Gastrocnemius medialis (tissue), 4 donors: ENCODE data around the gene RAPH1. TPM values are rescaled to one million over a fixed set of nuclear protein-coding genes. Genes with fewer than 3 reads are reported as not detected.
A peak's percentile ranks its signal among the peaks of the same experiment; 100 is the strongest.

ENCODE experiments used
- ATAC-seq, 2 donors: fragments of 150-250 bp; one replicate each; pipeline ENCODE4 v1.9.1; 2016
- DNase-seq, 2 donors: peaks; one replicate each; pipeline ENCODE4 v3.0.0-alpha.2; 2019
- H3K27ac ChIP-seq, 4 donors: fragments of 200-600 bp; sonication (generic); 1 replicate in 1 of 4; 2 replicates in 3 of 4; pipeline ENCODE4 v1.5.1; 2016 to 2018; ENCODE audit warnings: mild to moderate bottlenecking in 2 of 4, moderate library complexity in 1 of 4
- H3K27me3 ChIP-seq, 3 donors: fragments of 200-600 bp; sonication (generic) in 2 of 3; 1 replicate in 1 of 3; 2 replicates in 2 of 3; pipeline versions ENCODE4 v1.5.1 to v1.6.0; 2016 to 2019; ENCODE audit warnings: mild to moderate bottlenecking in 1 of 3, moderate library complexity in 1 of 3
- H3K36me3 ChIP-seq, 2 donors: fragments of 200-600 bp; sonication (generic) in 1 of 2; one replicate each; pipeline ENCODE4 v1.5.1; 2017 to 2018
- H3K4me1 ChIP-seq, 2 donors: fragments of 200-600 bp; sonication (generic) in 1 of 2; one replicate each; pipeline ENCODE4 v1.5.1; 2016 to 2017; ENCODE audit warnings: mild to moderate bottlenecking in 2 of 2
- H3K4me3 ChIP-seq, 4 donors: fragments of 200-600 bp; sonication (generic) in 3 of 4; 1 replicate in 1 of 4; 2 replicates in 3 of 4; pipeline ENCODE4 v1.5.1; 2016 to 2019; ENCODE audit warnings: mild to moderate bottlenecking in 2 of 4
- H3K9me3 ChIP-seq, 3 donors: fragments of 200-600 bp; sonication (generic) in 2 of 3; 1 replicate in 1 of 3; 2 replicates in 2 of 3; pipeline ENCODE4 v1.5.1; 2016 to 2019
- POLR2A ChIP-seq, 2 donors: fragments of 450-650 bp; IDR thresholded peaks; one replicate each; pipeline ENCODE4 v1.6.1; 2017; ENCODE audit warnings: antibody characterized with exemption in 2 of 2, mild to moderate bottlenecking in 2 of 2, moderate library complexity in 2 of 2
- in situ Hi-C, 4 donors: fragments of 200-750 bp; cut with MboI; loops; one replicate each; pipeline versions ENCODE4 v1.15.0 to v1.8.0; 2017; ENCODE audit warnings: low sequenced_read_pairs in 4 of 4
- intact Hi-C: fragments of 100-400 bp; cut with DNase I; formaldehyde crosslinking; loops from one replicate; pipeline ENCODE4 v1.15.1; 2023; ENCODE audit warnings: low total_unique reads
- total RNA-seq, 4 donors: library from RNA; depleted of rRNA; stranded (reverse); fragments of >200 nt; gene quantifications; one replicate each; pipeline versions ENCODE4 v1.1.0 to v1.2.3, GENCODE V29; 2016
- TF ChIP-seq, protein P1 (sequence below), 5 experiments: fragments of 450-650 bp in 3 of 5; fragments of 200-600 bp in 2 of 5; sonication (generic) in 2 of 5; IDR thresholded peaks in 4 of 5; conservative IDR thresholded peaks in 1 of 5; 1 replicate in 4 of 5; 2 replicates in 1 of 5; pipeline ENCODE4 v1.5.1; 2016 to 2019; ENCODE audit warnings: antibody characterized with exemption in 5 of 5, mild to moderate bottlenecking in 3 of 5, moderate library complexity in 3 of 5

Gene RAPH1
- total RNA-seq, 4 donors from 2014 or later: 17.6 to 29.7 (median 21.7) TPM

GRCh38 chr2:203500297-203500696 lies 34.8 kb downstream of the RAPH1 start:
- H3K4me1 ChIP-seq: peaks cover 0 to 25% of the 10 kb centered on the region in 2 donors

GRCh38 chr2:203498161-203498560 lies 36.9 kb downstream of the RAPH1 start:
- in situ Hi-C loops (loop anchor here in 3 of 4 donors (10.0 to 25.0 kb wide), 4 partner anchors 307 to 414 kb away; no protein-coding TSS in a partner anchor), intact Hi-C loops (no loop called here)
- TF ChIP-seq, protein P1, sequence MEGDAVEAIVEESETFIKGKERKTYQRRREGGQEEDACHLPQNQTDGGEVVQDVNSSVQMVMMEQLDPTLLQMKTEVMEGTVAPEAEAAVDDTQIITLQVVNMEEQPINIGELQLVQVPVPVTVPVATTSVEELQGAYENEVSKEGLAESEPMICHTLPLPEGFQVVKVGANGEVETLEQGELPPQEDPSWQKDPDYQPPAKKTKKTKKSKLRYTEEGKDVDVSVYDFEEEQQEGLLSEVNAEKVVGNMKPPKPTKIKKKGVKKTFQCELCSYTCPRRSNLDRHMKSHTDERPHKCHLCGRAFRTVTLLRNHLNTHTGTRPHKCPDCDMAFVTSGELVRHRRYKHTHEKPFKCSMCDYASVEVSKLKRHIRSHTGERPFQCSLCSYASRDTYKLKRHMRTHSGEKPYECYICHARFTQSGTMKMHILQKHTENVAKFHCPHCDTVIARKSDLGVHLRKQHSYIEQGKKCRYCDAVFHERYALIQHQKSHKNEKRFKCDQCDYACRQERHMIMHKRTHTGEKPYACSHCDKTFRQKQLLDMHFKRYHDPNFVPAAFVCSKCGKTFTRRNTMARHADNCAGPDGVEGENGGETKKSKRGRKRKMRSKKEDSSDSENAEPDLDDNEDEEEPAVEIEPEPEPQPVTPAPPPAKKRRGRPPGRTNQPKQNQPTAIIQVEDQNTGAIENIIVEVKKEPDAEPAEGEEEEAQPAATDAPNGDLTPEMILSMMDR (IDR thresholded peaks at IDR 0.05 in 4 of 5, conservative IDR thresholded peaks at IDR 0.05 in 1 of 5): no peak
- no peak for TF ChIP-seq POLR2A (IDR thresholded peaks at IDR 0.05)
- peaks cover 0 to 25% of the 10 kb centered on the region in 2 donors for H3K4me1 ChIP-seq
- no peak overlapping the region for H3K4me3 ChIP-seq
- DNase-seq (no peak), ATAC-seq (peak in 1 of 2 donors; percentile 19)
- H3K27me3 ChIP-seq: no peaks in the 10 kb centered on the region
- no peak overlapping the region for H3K27ac ChIP-seq
- no peaks in the 10 kb centered on the region for H3K9me3 ChIP-seq
- no peaks in the 10 kb centered on the region for H3K36me3 ChIP-seq

More at GRCh38 chr2:203500297-203500696, 34.8 kb downstream of the RAPH1 start:
- Histone ChIP-seq H3K27me3 (no peaks in the 10 kb centered on the region), H3K9me3 (no peaks in the 10 kb centered on the region), H3K4me3 (no peak overlapping the region), H3K36me3 (no peaks in the 10 kb centered on the region), H3K27ac (no peak overlapping the region)
- in situ Hi-C loops (no loop called here), intact Hi-C loops (no loop called here)
- no peak for ATAC-seq
- no peak for DNase-seq
- TF ChIP-seq, protein P1 (IDR thresholded peaks at IDR 0.05 in 4 of 5, conservative IDR thresholded peaks at IDR 0.05 in 1 of 5): no peak
- no peak for TF ChIP-seq POLR2A (IDR thresholded peaks at IDR 0.05)

GRCh38 chr2:203492965-203493364 lies 42.1 kb downstream of the RAPH1 start:
- H3K4me3 ChIP-seq: no peak overlapping the region
- DNase-seq (no peak), ATAC-seq (no peak)
- TF ChIP-seq POLR2A (IDR thresholded peaks at IDR 0.05): no peak
- TF ChIP-seq, protein P1 (IDR thresholded peaks at IDR 0.05 in 4 of 5, conservative IDR thresholded peaks at IDR 0.05 in 1 of 5): no peak
- in situ Hi-C loops (loop anchor here in 3 of 4 donors (10.0 to 25.0 kb wide), 4 partner anchors 312 to 419 kb away; no protein-coding TSS in a partner anchor), intact Hi-C loops (no loop called here)
- no peak overlapping the region for H3K27ac ChIP-seq
- no peaks in the 10 kb centered on the region for H3K27me3 ChIP-seq
- no peaks in the 10 kb centered on the region for H3K9me3 ChIP-seq
- H3K36me3 ChIP-seq: peaks cover 0 to 16% of the 10 kb centered on the region in 2 donors
- peaks cover 0 to 9% of the 10 kb centered on the region in 2 donors for H3K4me1 ChIP-seq

GRCh38 chr2:203490391-203490790 lies 44.7 kb downstream of the RAPH1 start:
- ATAC-seq: no peak
- TF ChIP-seq POLR2A (IDR thresholded peaks at IDR 0.05): no peak
- TF ChIP-seq, protein P1 (IDR thresholded peaks at IDR 0.05 in 4 of 5, conservative IDR thresholded peaks at IDR 0.05 in 1 of 5): no peak
- Histone ChIP-seq H3K36me3 (peaks cover 0 to 20% of the 10 kb centered on the region in 2 donors), H3K9me3 (no peaks in the 10 kb centered on the region), H3K27me3 (no peaks in the 10 kb centered on the region), H3K4me3 (no peak overlapping the region), H3K27ac (no peak overlapping the region), H3K4me1 (peaks cover 0 to 7% of the 10 kb centered on the region in 2 donors)
- intact Hi-C loops: no loop called here
- no peak for DNase-seq
- in situ Hi-C loops: loop anchor here in 3 of 4 donors (10.0 to 25.0 kb wide), 4 partner anchors 314 to 422 kb away; no protein-coding TSS in a partner anchor
